Loucy (cell line): ENCODE data around the gene ZNF837.
"Not testable (repeated sequence)": the region's sequence is repeated elsewhere in the genome, so short reads cannot be mapped to it uniquely, and the experiment has no call there.

ENCODE experiments used
- H2AFZ ChIP-seq: fragments of 200-600 bp; sonication (generic); 2 replicates; pipeline ENCODE4 v1.6.0; 2016; ENCODE audit warnings: antibody characterized with exemption, mild to moderate bottlenecking, low read length, moderate library complexity
- H3F3A ChIP-seq: fragments of 200-600 bp; 2 replicates; pipeline ENCODE4 v1.6.0; 2016; ENCODE audit warnings: antibody characterized with exemption, low read depth, mild to moderate bottlenecking
- H3K27me3 ChIP-seq: fragments of 200-600 bp; sonication (generic); 2 replicates; pipeline ENCODE4 v1.6.1; 2014; ENCODE audit warnings: low read length, mild to moderate bottlenecking; ENCODE audit not compliant: insufficient read depth, poor library complexity, severe bottlenecking
- H3K36me3 ChIP-seq: fragments of 200-600 bp; sonication (generic); 2 replicates; pipeline ENCODE4 v1.6.1; 2016; ENCODE audit warnings: low read length; ENCODE audit not compliant: insufficient read depth
- H3K4me1 ChIP-seq: fragments of 200-600 bp; sonication (generic); 2 replicates; pipeline ENCODE4 v1.5.1; 2014; ENCODE audit warnings: low read length, mild to moderate bottlenecking; ENCODE audit not compliant: insufficient read depth, poor library complexity, severe bottlenecking
- H3K4me2 ChIP-seq: fragments of 200-600 bp; sonication (generic); 2 replicates; pipeline ENCODE4 v1.6.0; 2014; ENCODE audit warnings: antibody characterized with exemption, low read length, low read depth, mild to moderate bottlenecking; ENCODE audit not compliant: poor library complexity, severe bottlenecking
- H3K4me3 ChIP-seq: fragments of 200-600 bp; sonication (generic); 2 replicates; pipeline ENCODE4 v1.5.1; 2014; ENCODE audit warnings: low read length, mild to moderate bottlenecking, mixed read lengths; ENCODE audit not compliant: poor library complexity, severe bottlenecking
- H3K79me2 ChIP-seq: fragments of 200-600 bp; sonication (generic); 2 replicates; pipeline ENCODE4 v1.6.1; 2014; ENCODE audit warnings: low read length; ENCODE audit not compliant: insufficient read depth
- H3K9ac ChIP-seq: fragments of 200-600 bp; sonication (generic); 2 replicates; pipeline ENCODE4 v1.6.0; 2014; ENCODE audit warnings: mild to moderate bottlenecking, low read depth, low read length, moderate library complexity; ENCODE audit not compliant: poor library complexity, severe bottlenecking
- H3K9me2 ChIP-seq: fragments of 200-600 bp; sonication (generic); replicated peaks from 2 replicates; pipeline ENCODE4 v1.6.1; 2016; ENCODE audit warnings: low read depth, low read length, mixed read lengths
- H3K9me3 ChIP-seq: fragments of 200-600 bp; sonication (generic); 2 replicates; pipeline ENCODE4 v1.6.1; 2014; ENCODE audit warnings: mild to moderate bottlenecking, antibody characterized with exemption, low read length, low read depth; ENCODE audit not compliant: insufficient read depth
- H4K20me1 ChIP-seq: fragments of 200-600 bp; sonication (generic); 2 replicates; pipeline ENCODE4 v1.6.0; 2014; ENCODE audit warnings: antibody characterized with exemption, low read length, mild to moderate bottlenecking; ENCODE audit not compliant: insufficient read depth, poor library complexity, severe bottlenecking
- CTCF ChIP-seq: fragments of 200-600 bp; sonication (generic); conservative IDR thresholded peaks from 2 replicates; pipeline ENCODE4 v1.5.1; 2014; ENCODE audit warnings: mild to moderate bottlenecking, antibody characterized with exemption, low read length
- EZH2phosphoT487 ChIP-seq: fragments of 200-600 bp; IDR thresholded peaks from 2 replicates; pipeline ENCODE4 v1.6.1; 2018; ENCODE audit warnings: antibody characterized with exemption, mild to moderate bottlenecking, moderate library complexity, borderline replicate concordance

ZNF837 gene

DNA sequence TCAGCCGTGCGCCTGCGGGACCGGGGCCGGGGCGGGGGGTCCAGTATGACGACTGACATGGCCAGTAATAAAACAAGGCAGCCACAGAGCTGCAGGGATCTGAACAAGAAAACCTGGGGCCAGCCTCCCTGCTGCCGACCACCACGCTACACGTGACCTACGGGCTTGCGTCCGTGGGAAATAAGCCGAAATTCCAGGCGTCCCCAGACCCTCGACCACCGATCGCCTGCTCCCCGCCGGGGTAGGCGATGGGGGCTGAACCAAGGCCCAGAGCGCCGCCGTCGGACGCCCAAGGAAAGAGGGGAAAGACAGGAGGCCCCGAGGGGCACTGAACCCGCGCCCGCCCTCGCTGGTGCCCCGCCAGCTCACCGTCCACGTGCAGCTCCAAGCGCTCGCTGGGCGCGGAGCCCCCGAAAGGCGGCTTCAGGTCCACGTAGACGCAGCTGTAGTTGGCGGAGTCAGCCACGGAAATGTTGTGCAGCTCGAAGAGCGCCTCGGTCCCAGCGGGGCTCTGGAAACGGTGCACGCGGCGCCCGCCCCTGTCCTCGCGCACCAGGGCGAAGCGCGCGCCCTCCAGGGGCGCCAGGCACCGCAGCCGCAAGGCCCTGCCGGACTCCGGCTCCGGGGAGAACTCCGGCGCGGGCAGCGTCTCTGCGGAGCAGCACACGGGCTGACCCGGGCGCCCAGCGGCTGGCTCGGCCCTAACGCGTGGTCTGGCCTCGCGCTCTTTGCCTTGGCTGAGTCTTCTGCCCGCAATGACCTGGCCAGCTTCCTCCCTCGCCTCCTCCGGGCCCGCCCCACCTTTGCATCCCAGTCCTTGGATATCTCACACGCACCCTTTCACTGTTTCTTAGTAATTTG is 30.6 kb downstream of the ZNF837 start:
- Histone ChIP-seq H3K4me2 (no peak overlapping the region), H3K36me3 (no peaks in the 10 kb centered on the region), H3K9me2 (no peaks in the 10 kb centered on the region), H3K4me3 (no peak overlapping the region), H3K27me3 (no peaks in the 10 kb centered on the region), H3K9ac (no peak overlapping the region), H3K4me1 (peaks cover 23% of the 10 kb centered on the region), H3F3A (no peaks in the 10 kb centered on the region), H4K20me1 (no peaks in the 10 kb centered on the region), H2AFZ (no peak overlapping the region), H3K79me2 (peaks cover 25% of the 10 kb centered on the region), H3K9me3 (no peaks in the 10 kb centered on the region)
- TF ChIP-seq EZH2phosphoT487 (no peak), CTCF (no peak)

DNA sequence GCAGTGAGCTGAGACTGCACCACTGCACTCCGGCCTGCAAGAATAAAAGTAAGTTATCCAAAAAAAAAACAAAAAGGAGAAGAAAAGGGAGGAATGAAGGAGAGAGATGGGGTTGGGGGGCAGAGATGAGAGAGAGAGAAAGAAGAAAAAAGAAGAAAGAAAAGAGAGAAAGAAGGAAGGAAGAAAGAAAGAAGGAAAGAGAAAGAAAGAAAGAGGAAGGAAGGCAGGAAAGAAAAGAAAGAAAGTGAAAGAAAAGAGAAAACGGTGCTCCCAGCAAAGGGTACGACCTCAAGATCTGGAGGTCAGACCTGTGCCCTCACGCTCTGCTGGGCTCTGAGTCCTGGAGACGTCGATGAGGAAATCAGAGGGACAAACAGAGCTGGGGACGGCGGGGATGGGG is 31.2 kb downstream of the ZNF837 start:
- peaks cover 23% of the 10 kb centered on the region for H3K4me1 ChIP-seq
- H3K9ac ChIP-seq = peak overlapping the region; percentile 15
- no peaks in the 10 kb centered on the region for H4K20me1 ChIP-seq
- H3K79me2 ChIP-seq = peaks cover 25% of the 10 kb centered on the region
- peak overlapping the region; percentile 84 for H3K4me2 ChIP-seq
- H2AFZ ChIP-seq = no peak overlapping the region
- no peaks in the 10 kb centered on the region for H3F3A ChIP-seq
- no peaks in the 10 kb centered on the region for H3K9me3 ChIP-seq
- no peaks in the 10 kb centered on the region for H3K27me3 ChIP-seq
- H3K9me2 ChIP-seq = no peaks in the 10 kb centered on the region
- H3K4me3 ChIP-seq = peak overlapping the region; percentile 11
- no peak for TF ChIP-seq EZH2phosphoT487
- H3K36me3 ChIP-seq = no peaks in the 10 kb centered on the region

DNA sequence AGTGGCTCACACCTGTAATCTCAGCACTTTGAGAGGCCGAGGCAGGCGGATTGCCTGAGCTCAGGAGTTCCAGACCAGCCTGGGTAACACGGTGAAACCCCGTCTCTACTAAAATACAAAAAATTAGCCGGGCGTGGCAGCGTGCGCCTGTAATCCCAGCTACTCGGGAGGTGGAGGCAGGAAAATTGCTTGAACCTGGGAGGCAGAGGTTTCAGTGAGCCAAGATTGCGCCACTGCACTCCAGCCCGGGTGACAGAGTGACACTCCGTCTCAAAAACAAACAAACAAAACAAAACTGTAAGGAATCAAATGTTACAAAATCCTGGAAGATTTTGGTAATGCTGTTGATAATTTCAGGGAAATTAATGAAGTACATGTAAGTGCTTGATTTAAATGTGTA is 32.8 kb downstream of the ZNF837 start:
- H3F3A ChIP-seq, H3K27me3 ChIP-seq, H3K36me3 ChIP-seq, H4K20me1 ChIP-seq, H3K9me2 ChIP-seq, H3K9me3 ChIP-seq: not testable (repeated sequence)
- Histone ChIP-seq H2AFZ (peak overlapping the region; percentile 99), H3K4me2 (peak overlapping the region; percentile 84), H3K4me3 (peak overlapping the region; percentile 95), H3K4me1 (peaks cover 23% of the 10 kb centered on the region), H3K79me2 (peaks cover 25% of the 10 kb centered on the region), H3K9ac (peak overlapping the region; percentile 78)

GRCh38 chr19:58346961-58347929 is 33.6 kb downstream of the ZNF837 start:
- Histone ChIP-seq H3K36me3 (no peaks in the 10 kb centered on the region), H3K4me2 (peak overlapping the region; percentile 84), H3K9me2 (no peaks in the 10 kb centered on the region), H3K9me3 (no peaks in the 10 kb centered on the region), H3F3A (no peaks in the 10 kb centered on the region), H3K4me3 (peak overlapping the region; percentile 95), H4K20me1 (no peaks in the 10 kb centered on the region), H3K9ac (peak overlapping the region; percentile 78), H2AFZ (peak overlapping the region; percentile 99), H3K79me2 (peaks cover 25% of the 10 kb centered on the region), H3K4me1 (peaks cover 27% of the 10 kb centered on the region), H3K27me3 (no peaks in the 10 kb centered on the region)
- no peak for TF ChIP-seq CTCF
- no peak for TF ChIP-seq EZH2phosphoT487
